Lower lobe of right lung (tissue), 2 donors: Measurements from ENCODE around the gene SHKBP1. TPM values are rescaled to one million over a fixed set of nuclear protein-coding genes. Genes with fewer than 3 reads are reported as not detected.

Experiments
- ATAC-seq, 2 donors: fragments of 200-7000 bp; cut with Tn5 transposase; one replicate each; pipeline ENCODE4 v1.9.1; 2020 to 2022; ENCODE audit warnings: mild to moderate bottlenecking in 2 of 2, moderate library complexity in 2 of 2
- DNase-seq: peaks from one replicate; pipeline ENCODE4 v3.0.0-alpha.2; 2020
- H3K27ac ChIP-seq: fragments of 200-600 bp; one replicate; pipeline ENCODE4 v1.8.0; 2022
- H3K27me3 ChIP-seq: fragments of 200-600 bp; one replicate; pipeline ENCODE4 v1.8.0; 2022; ENCODE audit warnings: low read depth
- H3K36me3 ChIP-seq: fragments of 200-600 bp; one replicate; pipeline ENCODE4 v1.8.0; 2022; ENCODE audit warnings: mild to moderate bottlenecking
- H3K4me1 ChIP-seq: fragments of 200-600 bp; one replicate; pipeline ENCODE4 v1.8.0; 2022
- H3K4me3 ChIP-seq: fragments of 200-600 bp; one replicate; pipeline ENCODE4 v1.8.0; 2022; ENCODE audit warnings: mild to moderate bottlenecking
- H3K9me3 ChIP-seq: fragments of 200-600 bp; one replicate; pipeline ENCODE4 v1.8.0; 2022
- intact Hi-C: fragments of 100-400 bp; cut with DNase I; formaldehyde crosslinking; loops from one replicate; pipeline ENCODE4 v1.11.0; 2022
- total RNA-seq: library from RNA; stranded (reverse); fragmentation: NEBNext Ultra II Directional; extraction: Animal tissue kit (Norgen Biotek cat#: 25700); gene quantifications from one replicate; pipeline ENCODE4 v1.2.1, GENCODE V29; 2021
- TF ChIP-seq, protein P1 (sequence below): fragments of 200-600 bp; IDR thresholded peaks from one replicate; pipeline ENCODE4 v1.8.0; 2022; ENCODE audit warnings: antibody characterized with exemption, mild to moderate bottlenecking
- donor health status: DM: no; HTN: yes; CAD: no; lungs with severe emphysema.

The SHKBP1 gene
- total RNA-seq, 1 donor from 2014 or later: 91.2 TPM

GRCh38 chr19:40614622-40615411, 38.1 kb downstream of the SHKBP1 start:
- DNase-seq: peak; percentile 86
- intact Hi-C loops: no loop called here
- peak overlapping the region; percentile 74 for H3K27ac ChIP-seq
- TF ChIP-seq, protein P1, sequence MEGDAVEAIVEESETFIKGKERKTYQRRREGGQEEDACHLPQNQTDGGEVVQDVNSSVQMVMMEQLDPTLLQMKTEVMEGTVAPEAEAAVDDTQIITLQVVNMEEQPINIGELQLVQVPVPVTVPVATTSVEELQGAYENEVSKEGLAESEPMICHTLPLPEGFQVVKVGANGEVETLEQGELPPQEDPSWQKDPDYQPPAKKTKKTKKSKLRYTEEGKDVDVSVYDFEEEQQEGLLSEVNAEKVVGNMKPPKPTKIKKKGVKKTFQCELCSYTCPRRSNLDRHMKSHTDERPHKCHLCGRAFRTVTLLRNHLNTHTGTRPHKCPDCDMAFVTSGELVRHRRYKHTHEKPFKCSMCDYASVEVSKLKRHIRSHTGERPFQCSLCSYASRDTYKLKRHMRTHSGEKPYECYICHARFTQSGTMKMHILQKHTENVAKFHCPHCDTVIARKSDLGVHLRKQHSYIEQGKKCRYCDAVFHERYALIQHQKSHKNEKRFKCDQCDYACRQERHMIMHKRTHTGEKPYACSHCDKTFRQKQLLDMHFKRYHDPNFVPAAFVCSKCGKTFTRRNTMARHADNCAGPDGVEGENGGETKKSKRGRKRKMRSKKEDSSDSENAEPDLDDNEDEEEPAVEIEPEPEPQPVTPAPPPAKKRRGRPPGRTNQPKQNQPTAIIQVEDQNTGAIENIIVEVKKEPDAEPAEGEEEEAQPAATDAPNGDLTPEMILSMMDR: no peak
- peak overlapping the region; percentile 59 for H3K4me3 ChIP-seq
- peak; percentile 28 to 37 for ATAC-seq
- H3K4me1 ChIP-seq: peaks cover 42% of the 10 kb centered on the region
- H3K27me3 ChIP-seq: no peaks in the 10 kb centered on the region
- peaks cover 14% of the 10 kb centered on the region for H3K36me3 ChIP-seq
- no peaks in the 10 kb centered on the region for H3K9me3 ChIP-seq

DNA sequence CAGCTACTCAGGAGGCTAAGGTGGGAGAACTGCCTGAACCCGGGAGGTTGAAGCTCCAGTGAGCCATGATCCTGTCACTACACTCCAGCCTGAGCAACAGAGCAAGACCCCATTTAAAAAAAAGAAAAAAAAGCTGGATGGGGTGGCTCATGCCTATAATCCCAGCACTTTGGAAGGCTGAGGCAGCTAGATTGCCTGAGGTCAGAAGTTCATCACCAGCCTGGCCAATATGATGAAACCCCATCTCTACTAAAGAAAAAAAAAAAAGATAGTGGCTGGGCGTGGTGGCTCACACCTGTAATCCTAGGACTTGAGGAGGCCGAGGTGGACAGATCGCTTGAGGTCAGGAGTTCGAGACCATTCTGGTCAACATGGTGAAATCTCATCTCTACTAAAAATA, 39.5 kb downstream of the SHKBP1 start:
- peaks cover 27% of the 10 kb centered on the region for H3K36me3 ChIP-seq
- DNase-seq: no peak
- peaks cover 30% of the 10 kb centered on the region for H3K4me1 ChIP-seq
- no peaks in the 10 kb centered on the region for H3K9me3 ChIP-seq
- H3K27ac ChIP-seq: no peak overlapping the region
- TF ChIP-seq, protein P1: no peak
- no peaks in the 10 kb centered on the region for H3K27me3 ChIP-seq
- no peak overlapping the region for H3K4me3 ChIP-seq
- ATAC-seq: no peak
- intact Hi-C loops: no loop called here

GRCh38 chr19:40616941-40617340, 40.3 kb downstream of the SHKBP1 start:
- Histone ChIP-seq H3K9me3 (no peaks in the 10 kb centered on the region), H3K36me3 (peaks cover 35% of the 10 kb centered on the region), H3K27me3 (no peaks in the 10 kb centered on the region), H3K4me3 (no peak overlapping the region), H3K27ac (no peak overlapping the region), H3K4me1 (peaks cover 23% of the 10 kb centered on the region)
- no peak for ATAC-seq
- TF ChIP-seq, protein P1: no peak
- intact Hi-C loops: no loop called here
- DNase-seq: no peak

GRCh38 chr19:40617961-40618360, 41.3 kb downstream of the SHKBP1 start:
- H3K4me1 ChIP-seq: peaks cover 23% of the 10 kb centered on the region
- H3K27me3 ChIP-seq: no peaks in the 10 kb centered on the region
- intact Hi-C loops: no loop called here
- no peak overlapping the region for H3K27ac ChIP-seq
- H3K4me3 ChIP-seq: no peak overlapping the region
- H3K9me3 ChIP-seq: no peaks in the 10 kb centered on the region
- peaks cover 43% of the 10 kb centered on the region for H3K36me3 ChIP-seq
- ATAC-seq (no peak), DNase-seq (no peak)
- TF ChIP-seq, protein P1: no peak

- H3K4me1 ChIP-seq: peaks cover 10% of the 10 kb centered on the region
- no peak for ATAC-seq
- DNase-seq: no peak
- peaks cover 59% of the 10 kb centered on the region for H3K36me3 ChIP-seq
- H3K9me3 ChIP-seq: no peaks in the 10 kb centered on the region
- intact Hi-C loops: no loop called here
- TF ChIP-seq, protein P1: no peak
- H3K4me3 ChIP-seq: no peak overlapping the region
- no peak overlapping the region for H3K27ac ChIP-seq
- no peaks in the 10 kb centered on the region for H3K27me3 ChIP-seq
These were observed 42.9 kb downstream of the SHKBP1 start for GRCh38 chr19:40619333-40620160.
